Astrocyte of the spinal cord (primary cell): ENCODE results near the gene NEK3.
A peak's percentile ranks its signal among the peaks of the same experiment; 100 is the strongest.
"Not testable (repeated sequence)": the region's sequence is repeated elsewhere in the genome, so short reads cannot be mapped to it uniquely, and the experiment has no call there.

ENCODE experiments used
- DNase-seq: peaks from one replicate; pipeline ENCODE4 v3.0.0; 2011; ENCODE audit warnings: low read depth, low spot score
- H3K4me3 ChIP-seq: 2 replicates; pipeline ENCODE4 v1.5.1; 2011; ENCODE audit warnings: low read depth, mild to moderate bottlenecking, low read length, moderate library complexity
- in situ Hi-C: cut with HindIII; loops from 2 replicates; pipeline ENCODE4 v1.10.0; 2017; ENCODE audit warnings: low sequenced_read_pairs
- TF ChIP-seq, protein P1 (sequence below): IDR thresholded peaks from 2 replicates; pipeline ENCODE4 v1.5.1; 2012; ENCODE audit warnings: low read depth, mild to moderate bottlenecking, low read length, inconsistent platforms

NEK3 gene

DNA sequence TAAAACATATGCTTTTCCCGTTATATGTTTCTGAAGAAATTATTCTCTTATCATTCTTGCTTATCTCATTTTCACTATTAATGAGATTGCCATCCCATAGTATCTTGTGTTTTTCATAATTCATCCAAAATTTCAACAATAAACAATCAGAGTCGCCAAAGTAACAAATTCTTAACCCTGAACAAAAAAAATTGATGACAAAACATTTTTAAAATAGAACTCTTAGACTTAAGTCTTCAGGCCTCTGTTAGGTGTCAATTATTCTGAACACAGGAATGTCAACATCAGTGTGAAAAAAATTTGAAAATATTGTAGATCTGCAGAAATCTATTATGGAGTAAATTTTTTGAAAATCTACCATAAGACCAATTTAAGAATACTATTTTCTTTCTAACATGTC, 67.9 kb downstream of the NEK3 start:
- in situ Hi-C loops, result no loop called here
- TF ChIP-seq, protein P1, sequence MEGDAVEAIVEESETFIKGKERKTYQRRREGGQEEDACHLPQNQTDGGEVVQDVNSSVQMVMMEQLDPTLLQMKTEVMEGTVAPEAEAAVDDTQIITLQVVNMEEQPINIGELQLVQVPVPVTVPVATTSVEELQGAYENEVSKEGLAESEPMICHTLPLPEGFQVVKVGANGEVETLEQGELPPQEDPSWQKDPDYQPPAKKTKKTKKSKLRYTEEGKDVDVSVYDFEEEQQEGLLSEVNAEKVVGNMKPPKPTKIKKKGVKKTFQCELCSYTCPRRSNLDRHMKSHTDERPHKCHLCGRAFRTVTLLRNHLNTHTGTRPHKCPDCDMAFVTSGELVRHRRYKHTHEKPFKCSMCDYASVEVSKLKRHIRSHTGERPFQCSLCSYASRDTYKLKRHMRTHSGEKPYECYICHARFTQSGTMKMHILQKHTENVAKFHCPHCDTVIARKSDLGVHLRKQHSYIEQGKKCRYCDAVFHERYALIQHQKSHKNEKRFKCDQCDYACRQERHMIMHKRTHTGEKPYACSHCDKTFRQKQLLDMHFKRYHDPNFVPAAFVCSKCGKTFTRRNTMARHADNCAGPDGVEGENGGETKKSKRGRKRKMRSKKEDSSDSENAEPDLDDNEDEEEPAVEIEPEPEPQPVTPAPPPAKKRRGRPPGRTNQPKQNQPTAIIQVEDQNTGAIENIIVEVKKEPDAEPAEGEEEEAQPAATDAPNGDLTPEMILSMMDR, result no peak
- H3K4me3 ChIP-seq, result no peak overlapping the region
- DNase-seq, result no peak

GRCh38 chr13:52085421-52085820, 74.0 kb downstream of the NEK3 start:
- in situ Hi-C loops, result no loop called here
- TF ChIP-seq, protein P1, result no peak

DNA sequence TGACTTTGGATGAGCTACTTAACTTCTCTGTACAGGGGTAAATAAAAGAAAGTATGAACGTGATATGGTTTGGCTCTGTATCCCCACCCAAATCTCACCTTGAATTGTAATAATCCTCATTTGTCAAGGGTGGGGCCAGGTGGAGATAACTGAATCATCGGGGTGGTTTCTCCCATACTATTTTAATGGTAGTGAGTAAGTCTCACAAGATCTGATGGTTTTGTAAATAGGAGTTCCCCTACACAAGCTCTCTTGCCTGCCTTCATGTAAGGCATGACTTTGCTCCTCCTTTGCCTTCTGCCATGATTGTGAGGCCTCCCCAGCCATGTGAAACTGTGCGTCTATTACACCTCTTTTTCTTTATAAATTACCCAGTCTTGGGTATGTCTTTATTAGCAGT, 74.4 kb downstream of the NEK3 start:
- DNase-seq, in situ Hi-C loops, H3K4me3 ChIP-seq: not testable (repeated sequence)

More at GRCh38 chr13:52085421-52085820, 74.0 kb downstream of the NEK3 start:
- peak; percentile 23 for DNase-seq
- no peak overlapping the region for H3K4me3 ChIP-seq
